HG03280 (cell line): Measurements from ENCODE around the gene ILRUN.
"Not testable (repeated sequence)": the region's sequence is repeated elsewhere in the genome, so short reads cannot be mapped to it uniquely, and the experiment has no call there.

ENCODE experiments used
- ATAC-seq: cut with Tn5 transposase; IDR thresholded peaks from one replicate; pipeline ENCODE4 v1.9.1; 2021; ENCODE audit warnings: mild to moderate bottlenecking, moderate library complexity; ENCODE audit not compliant: unreplicated experiment

ILRUN gene

DNA sequence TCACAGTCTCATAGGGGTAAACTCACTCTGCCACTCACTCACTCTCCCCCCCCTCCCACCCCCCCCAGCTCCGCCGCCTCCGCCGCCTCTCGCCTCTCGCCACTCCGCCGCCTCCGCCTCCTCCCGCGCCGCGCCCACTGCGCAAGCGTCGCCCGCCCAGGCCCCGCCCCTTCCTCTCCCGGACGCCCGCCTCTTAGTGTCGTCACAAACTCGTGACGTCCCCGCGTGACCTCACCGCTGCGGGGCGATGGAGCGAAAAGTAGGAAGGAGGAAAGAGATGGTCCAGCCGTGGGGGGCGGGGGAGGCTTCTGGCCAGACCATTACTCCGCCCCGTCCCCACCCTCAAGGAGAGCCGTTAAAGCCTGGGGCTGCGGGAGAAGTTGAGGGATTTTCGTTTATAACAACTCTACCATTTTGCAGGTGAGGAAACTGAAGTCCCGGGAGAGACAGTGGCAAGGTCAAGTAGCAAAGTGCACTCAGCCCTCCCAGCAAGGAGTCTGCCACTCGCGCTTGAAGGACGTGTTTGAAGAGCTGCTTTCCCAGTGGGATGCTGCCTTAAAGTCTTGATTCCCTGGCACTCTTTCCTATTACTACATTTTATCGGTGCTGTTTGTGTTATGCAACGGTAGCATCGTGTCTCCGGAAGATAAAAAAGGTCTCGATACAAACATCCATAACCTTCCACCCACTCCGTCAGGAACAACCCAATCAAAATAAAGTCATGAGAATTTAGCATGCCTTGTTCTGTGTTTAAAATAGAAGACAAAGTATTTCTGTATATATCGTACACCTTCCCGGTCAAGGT lies at the start of gene ILRUN:
Gene ILRUN, minus strand, starts transcription at position 29 of the 805 bp plus-strand sequence. CDS start 164 bp downstream, outside the sequence.
- peak; percentile 87 for ATAC-seq

DNA sequence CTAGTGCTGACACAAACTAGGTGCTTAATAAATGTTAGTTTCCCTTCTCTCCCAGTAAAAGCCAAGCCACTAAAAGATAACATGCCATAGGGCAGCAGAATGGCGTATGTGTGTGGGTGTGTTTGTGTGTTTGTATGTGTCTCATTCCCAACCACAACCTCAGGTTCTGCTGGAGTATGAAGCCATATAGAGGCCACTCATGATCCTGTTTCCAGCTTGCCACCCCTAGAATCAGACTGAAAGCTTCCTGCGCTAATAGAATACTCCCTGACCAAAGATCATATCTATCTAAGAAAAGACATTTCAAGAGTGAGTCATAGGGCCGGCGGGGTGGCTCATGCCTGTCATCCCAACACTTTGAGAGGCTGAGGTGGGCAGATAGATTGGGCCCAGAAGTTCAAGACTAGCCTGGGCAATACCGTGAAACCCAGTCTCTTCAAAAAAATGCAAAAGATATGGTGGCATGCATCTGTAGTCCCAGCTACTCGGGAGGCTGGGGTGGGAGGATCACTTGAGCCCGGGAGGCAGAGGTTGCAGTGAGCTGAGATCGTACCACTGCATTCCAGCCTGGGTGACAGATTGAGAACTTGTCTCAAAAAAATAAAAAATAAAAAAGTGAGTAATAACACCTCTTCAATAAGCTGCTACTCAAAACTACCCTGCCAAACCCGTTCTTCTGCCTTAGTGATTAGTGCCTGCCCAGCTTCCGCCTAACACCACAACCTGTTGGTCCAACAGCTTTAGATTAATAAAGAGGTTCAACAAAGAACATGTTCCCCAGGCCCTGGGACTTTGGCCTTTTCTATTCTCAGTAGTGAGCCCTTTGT lies 48.9 kb upstream of the ILRUN start:
- no peak for ATAC-seq

DNA sequence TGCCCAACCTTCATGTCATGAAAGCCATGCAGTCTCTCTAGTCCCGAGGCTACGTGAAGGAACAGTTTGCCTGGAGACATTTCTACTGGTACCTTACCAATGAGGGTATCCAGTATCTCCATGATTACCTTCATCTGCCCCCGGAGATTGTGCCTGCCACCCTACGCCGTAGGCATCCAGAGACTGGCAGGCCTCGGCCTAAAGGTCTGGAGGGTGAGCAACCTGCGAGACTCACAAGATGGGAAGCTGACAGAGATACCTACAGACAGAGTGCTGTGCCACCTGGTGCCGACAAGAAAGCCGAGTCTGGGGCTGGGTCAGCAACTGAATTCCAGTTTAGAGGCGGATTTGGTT lies 47.7 kb upstream of the ILRUN start:
- not testable (repeated sequence) for ATAC-seq

DNA sequence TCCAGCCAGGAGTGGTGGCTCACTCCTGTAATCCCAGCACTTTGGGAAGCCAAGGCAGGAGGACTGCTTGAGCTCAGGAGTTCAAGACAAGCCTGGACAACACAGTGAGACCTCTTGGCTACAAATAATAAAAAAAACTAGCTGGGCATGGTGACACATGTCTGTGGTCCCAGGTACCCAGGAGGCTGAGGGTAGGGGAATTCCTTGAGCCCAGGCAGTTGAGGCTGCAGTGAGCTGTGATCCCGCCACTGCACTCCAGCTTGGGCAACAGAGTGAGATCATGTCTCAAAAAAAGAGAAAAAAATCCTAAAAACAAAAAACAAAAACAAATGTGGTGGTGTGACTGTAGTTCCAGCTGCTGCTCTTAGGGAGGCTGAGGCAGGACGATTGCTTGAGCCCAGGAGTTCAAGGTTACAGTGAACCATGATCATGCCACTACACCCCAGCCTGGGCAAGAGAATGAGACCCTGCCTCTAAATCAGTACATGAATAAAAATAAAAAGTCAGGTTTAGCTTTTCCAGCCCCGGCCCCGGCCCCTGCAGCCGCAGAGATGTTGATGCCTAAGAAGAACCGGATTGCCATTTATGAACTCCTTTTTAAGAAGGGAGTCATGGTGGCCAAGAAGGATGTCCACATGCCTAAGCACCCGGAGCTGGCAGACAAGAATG lies 47.2 kb upstream of the ILRUN start:
- no peak for ATAC-seq

DNA sequence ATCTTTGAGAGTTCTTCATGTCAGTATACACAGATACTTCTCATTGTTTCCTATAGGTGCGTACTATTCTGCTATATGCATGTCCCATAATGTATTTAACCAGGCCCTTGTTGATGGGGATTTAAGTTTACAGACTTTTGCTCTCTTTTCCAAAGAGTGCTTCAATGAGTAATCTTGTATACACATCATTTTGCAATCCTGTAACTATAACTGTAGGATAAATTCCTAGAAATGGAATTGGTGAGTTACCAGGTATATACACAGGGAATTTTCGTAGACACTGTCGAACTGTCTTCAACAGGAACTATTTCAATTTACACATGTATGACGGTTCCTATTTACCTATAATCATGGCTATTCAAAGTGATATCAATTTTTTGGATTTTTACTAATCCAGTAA lies 45.5 kb upstream of the ILRUN start:
- no peak for ATAC-seq

DNA sequence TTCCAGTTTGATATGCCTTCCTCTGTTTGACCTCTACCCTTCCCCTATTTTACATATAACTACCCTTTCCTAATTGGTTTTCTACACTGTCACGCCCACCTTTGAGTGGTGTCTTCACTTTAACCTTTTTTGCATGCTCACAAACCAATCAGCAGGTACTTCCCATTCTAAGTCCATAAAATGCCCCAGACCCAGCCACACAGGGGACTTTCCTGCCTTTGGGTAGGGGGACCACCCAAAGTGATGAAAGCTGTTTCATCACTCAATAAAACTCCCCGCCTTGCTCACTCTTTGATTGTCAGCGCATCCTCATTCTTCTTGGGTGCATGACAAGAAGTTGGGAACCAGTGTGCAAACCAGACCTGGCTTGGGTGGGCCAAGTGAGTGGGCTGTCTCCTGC lies 40.3 kb upstream of the ILRUN start:
- no peak for ATAC-seq

DNA sequence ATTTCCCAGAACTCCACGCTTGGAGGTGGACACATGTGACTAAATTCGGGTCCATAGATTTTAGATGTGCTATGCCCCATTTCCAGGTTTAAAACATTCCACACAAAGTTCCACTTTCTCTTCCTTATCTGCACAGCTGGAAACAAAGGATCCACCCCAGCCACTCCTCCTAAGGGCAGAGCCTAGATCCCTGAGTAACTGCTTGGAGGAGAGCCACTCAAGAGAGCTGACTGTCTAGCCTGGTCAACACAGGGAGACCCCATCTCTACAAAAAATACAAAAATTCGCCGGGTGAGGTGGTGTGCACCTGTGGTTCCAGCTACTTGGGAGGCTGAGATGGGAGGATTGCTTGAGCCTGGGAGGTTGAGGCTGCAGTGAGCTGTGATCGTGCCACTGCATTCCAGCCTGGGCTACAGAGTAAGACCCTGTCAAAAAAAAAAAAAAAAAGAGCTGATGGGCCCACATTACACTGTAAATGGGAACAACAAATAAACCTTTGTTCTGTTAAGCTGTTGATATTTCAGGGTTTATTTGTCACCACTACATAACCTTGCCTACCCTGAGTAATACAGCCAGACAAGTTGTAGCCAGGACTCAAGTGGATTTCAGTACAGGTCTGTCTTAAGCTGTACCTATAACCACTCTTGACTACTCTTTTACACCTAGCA lies 35.0 kb upstream of the ILRUN start:
- no peak for ATAC-seq

DNA sequence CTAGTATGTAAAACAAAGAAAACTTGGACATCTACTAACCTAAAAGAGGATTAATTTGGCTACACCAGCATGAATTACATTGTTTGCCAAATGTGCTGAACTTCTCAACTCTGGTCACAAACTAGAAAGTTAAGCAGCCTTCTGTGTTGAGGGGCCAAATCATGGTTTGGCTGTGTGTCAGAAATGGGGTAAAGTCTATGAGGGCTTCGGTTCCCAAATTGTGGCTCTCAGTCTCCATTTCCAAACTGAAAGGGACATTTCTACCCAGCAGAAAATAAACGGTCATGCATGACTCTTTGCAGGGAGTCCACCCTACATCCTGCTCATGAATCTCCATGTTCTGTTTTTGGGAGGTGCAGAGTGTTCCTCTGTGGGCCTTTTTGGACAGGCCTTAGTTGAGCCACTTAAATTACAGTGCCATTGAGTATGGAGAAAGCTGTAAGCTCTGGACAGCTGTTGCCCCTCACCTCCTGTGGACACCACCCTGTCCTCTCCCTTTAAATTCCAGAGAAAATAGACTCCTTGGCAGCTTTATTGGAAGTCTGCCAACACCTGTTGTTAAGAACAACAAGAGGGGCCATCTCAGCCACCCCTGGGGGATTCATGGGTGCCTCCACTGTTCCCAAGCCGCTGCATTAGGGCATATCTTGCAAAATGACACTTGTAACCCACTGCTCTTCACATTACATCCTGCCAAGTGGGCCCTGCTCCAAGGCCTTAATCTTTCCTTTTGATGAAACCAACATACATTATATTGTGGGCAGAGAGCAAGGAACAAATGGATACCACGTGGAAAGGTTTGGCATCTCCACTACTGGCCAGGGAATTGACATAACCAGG lies 33.3 kb upstream of the ILRUN start:
- no peak for ATAC-seq

DNA sequence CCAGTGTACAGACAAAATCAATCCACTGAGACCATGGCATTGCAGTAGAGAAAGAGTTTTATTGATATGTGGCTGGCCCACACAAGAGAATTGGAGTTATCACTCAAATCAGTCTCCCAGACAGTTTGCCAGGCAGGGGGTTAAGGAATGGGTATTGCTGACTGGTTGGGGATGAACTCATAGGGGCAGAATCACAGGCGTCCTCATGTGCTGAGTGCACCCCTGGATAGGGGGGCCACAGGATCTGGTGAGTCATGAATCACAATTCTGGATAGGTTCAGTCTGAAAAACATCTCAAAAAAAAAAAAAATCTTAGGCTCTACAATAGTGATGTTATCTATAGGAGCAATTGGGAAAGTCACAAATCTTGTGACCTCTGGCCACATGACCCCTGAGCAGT lies 29.5 kb upstream of the ILRUN start:
- ATAC-seq = no peak

DNA sequence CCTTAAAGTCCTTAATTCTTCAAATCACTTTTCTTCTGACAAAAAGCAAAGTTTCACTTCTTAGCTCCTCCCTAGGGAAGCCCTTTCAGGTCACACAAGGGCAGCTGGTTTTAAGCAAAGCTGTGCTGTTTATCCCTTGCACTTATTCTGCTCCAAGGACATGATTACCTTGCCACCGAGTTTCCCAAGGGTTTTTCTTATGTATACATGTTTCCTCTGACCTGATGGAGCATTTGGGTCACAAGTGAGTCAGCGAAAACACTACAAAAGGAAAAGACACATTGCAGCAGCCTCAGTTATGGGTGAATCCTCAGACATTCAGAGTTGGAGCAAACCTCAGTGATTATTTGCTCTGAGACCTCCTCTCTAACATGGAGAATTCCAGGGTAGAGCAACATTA lies 26.6 kb upstream of the ILRUN start:
- no peak for ATAC-seq

DNA sequence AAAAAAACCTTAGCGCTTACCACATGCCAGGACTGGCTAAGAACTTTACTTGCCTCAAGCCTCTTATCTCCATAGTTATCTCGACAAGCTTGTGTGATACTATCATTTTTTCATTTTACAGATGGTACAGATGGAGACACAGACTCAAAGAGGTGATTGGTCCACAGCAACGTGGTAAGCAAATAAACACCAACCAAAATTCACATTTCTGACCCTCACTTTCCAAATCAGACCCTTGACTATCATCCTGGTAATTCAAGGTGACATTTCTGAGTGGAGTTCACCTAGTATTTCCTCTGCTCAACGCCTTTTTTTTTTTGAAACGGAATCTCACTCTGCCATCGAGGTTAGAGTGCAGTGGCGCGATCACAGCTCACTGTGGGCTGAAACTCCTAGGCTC lies 25.9 kb upstream of the ILRUN start:
- no peak for ATAC-seq

DNA sequence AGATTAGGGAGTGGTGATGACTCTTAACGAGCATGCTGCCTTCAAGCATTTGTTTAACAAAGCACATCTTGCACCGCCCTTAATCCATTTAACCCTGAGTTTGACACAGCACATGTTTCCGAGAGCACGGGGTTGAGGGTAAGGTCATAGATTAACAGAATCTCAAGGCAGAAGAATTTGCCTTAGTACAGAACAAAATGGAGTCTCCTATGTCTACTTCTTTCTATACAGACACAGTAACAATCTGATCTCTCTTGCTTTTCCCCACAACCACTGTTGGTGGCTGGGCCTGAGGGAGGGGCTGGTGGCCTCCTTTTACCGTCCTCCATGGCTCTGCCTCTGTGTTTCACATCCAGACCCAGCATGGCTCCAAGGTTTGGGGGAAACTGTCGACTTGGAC lies 23.6 kb upstream of the ILRUN start:
- not testable (repeated sequence) for ATAC-seq

DNA sequence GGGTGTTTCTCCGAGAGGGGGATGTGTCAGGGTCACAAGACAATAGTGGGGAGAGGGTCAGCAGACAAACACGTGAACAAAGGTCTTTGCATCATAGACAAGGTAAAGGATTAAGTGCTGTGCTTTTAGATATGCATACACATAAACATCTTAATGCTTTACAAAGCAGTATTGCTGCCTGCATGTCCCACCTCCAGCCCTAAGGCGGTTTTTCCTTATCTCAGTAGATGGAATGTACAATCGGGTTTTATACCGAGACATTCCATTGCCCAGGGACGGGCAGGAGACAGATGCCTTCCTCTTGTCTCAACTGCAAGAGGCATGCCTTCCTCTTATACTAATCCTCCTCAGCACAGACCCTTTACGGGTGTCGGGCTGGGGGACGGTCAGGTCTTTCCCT lies 23.1 kb upstream of the ILRUN start:
- ATAC-seq = not testable (repeated sequence)

DNA sequence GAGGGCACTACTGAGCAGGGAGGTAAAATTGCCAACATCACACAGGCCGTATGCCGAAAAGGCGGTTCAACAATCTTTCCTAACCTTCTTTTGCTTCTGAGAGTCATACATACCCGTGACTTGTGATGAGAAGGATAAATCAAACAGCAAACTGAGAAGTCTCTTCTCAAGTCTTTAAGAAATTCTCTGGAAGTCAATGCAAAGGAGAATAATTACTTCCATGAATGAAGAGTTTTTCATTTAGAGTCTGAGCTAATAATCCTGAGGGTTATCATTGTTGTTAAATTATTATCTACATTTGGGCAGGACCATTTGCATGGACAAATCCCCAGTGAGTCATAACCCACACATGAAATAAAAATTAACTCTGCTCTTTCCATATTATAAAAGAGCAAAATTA lies 22.4 kb upstream of the ILRUN start:
- ATAC-seq = no peak

DNA sequence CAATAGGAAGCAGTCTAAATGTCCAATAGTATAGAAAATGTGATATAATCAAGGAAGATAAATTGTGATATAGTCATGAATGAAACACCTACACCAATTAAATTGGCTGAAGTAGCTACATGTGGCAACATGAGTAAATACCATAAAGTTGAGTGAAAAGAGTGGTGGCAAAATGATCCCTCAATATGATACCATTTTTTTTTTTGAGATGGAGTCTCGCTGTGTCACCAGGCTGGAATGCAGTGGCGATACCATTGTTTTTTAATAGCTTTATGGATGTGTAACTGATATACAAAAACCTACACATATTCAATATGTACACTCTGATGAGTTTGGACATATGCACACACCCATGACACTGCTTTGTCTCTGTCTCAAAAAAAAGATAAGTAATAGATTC lies 20.9 kb upstream of the ILRUN start:
- ATAC-seq = no peak

DNA sequence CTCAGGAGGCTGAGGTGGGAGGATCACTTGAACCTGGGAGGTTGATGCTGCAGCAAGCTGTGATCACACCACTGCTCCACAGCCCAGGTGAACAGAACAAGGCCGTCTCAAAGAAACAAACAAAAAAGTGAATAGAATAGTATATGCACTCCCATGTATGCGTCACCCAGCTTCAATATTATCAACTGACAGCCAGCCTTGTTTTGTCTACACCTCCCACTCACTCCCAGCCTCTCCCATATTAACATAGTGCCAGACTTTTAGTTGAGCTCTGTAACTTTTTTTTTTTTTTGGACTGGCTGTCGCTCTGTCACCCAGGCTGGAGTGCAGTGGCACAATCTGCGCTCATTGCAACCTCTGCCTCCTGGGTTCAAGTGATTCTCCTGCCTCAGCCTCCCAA lies 18.1 kb upstream of the ILRUN start:
- ATAC-seq = no peak

DNA sequence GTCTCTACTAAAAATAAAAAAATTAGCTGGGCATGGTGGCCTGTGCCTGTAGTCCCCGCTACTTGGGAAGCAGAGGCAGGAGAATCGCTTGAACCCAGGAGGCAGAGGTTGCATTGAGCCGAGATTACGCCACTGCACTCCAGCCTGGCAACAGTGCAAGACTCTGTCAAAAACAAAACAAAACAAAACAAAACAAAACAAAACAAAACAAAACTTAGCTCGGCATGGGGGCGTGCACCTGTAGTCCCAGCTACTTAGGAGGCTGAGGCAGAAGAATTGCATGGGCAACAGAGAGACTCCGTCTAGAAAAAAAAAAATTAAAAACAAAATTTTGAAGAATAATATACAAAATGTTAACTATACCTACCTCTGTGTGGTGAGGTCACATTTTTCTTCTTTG lies 16.3 kb upstream of the ILRUN start:
- not testable (repeated sequence) for ATAC-seq

DNA sequence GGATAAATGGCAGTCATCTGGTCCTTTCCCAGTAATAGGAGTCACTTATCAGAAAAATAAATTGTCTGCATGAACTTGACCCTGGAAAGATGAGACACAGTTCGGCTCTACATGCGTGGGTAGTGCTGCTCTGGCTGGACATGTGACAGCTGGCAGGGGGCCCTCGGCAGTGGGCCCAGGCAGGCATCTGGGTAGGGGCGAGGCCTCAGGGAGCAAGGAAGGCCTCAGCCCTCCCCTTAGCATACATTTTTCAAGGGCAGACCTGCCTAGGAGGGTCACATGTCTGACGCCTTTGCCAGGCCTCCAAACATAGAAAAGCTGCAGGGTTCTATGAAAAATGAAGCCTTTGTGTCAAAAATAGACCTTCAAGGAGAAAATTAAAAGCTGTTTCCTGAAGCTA lies 12.8 kb upstream of the ILRUN start:
- no peak for ATAC-seq

DNA sequence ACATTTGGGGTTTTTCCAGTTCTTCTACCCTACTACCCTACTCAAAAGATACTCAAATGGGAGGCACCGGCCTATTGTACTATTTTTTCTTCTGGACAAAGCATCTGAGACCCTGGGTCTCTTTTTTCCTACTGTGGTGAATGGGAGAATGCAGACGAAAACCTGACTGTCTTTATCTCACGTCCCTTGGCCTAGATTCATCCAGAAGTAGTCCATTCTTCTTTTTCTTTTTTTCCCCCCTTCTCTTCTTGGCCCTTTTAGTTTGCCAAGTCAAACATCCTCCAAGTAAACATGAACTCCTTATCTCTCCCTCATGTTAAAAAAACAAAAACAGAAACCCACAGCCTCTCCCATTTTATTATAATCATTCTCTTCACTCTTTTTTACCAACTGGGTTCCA lies 8.7 kb upstream of the ILRUN start:
- no peak for ATAC-seq

DNA sequence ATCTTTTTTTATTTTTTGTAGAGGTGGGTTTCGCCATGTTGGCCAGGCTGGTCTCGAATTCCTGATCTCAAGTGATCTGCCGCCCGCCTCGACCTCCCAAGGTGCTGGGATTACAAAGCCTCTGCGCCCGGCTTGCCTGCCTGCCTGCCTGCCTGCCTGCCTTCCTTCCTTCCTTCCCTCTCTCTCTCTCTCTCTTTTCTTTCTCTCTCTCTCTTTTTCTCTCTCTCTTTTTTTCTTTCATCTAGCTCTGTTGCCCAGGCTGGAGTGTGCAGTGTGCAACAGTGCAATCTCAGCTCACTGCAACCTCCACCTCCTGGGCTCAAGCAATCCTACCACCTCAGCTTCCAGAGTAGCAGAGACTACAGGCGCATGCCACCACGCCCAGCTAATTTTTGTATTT lies 4.6 kb upstream of the ILRUN start:
- ATAC-seq = no peak
